HepG2 (cell line): ENCODE data around the gene CSNK1D. TPM values are rescaled to one million over a fixed set of nuclear protein-coding genes. Genes with fewer than 3 reads are reported as not detected.

Experiments used
- EP300 ChIP-seq, 3 experiments: sonication (generic) in 1 of 3; formaldehyde crosslinking in 1 of 3; IDR thresholded peaks; 2 replicates each; pipeline versions ENCODE4 v1.5.1 to v1.6.1; 2011 to 2020; ENCODE audit warnings: low read depth in 2 of 3, low read length in 2 of 3, borderline replicate concordance in 1 of 3, improper control_type of control experiment in 1 of 3, mild to moderate bottlenecking in 1 of 3, missing genetic modification reagents in 1 of 3, moderate library complexity in 1 of 3
- FOXA1 ChIP-seq, 2 experiments: fragments of 450-650 bp in 1 of 2; sonication (generic) in 1 of 2; formaldehyde crosslinking in 1 of 2; IDR thresholded peaks; 2 replicates each; pipeline versions ENCODE4 v1.4.0 to v1.6.1; 2016 to 2020; ENCODE audit warnings: missing genetic modification reagents in 1 of 2
- HHEX ChIP-seq: IDR thresholded peaks from 2 replicates; pipeline ENCODE4 v1.6.1; 2016; ENCODE audit warnings: control low read depth
- PHF8 ChIP-seq: sonication (generic); formaldehyde crosslinking; IDR thresholded peaks from 2 replicates; pipeline ENCODE4 v1.5.0; 2020; ENCODE audit warnings: missing genetic modification reagents
- ZNF124 ChIP-seq: sonication (generic); formaldehyde crosslinking; IDR thresholded peaks from 2 replicates; pipeline ENCODE4 v1.4.0; 2020; ENCODE audit warnings: missing genetic modification reagents
- polyA plus RNA-seq, 8 experiments: library from polyadenylated mRNA; depleted of rRNA in 3 of 8; stranded (reverse) in 7 of 8; unstranded in 1 of 8; fragments of >200 nt; fragmentation: Illumina TruSeq in 4 of 8; extraction: Trizol in 4 of 8; gene quantifications; 2 replicates each; pipeline versions ENCODE4 v1.2.1 to v1.2.3, GENCODE V29; 2011 to 2016; ENCODE audit warnings: low read depth in 4 of 8, missing spikeins in 1 of 8, mixed read lengths in 1 of 8; ENCODE audit not compliant: insufficient read depth in 1 of 8
- total RNA-seq, 5 experiments: library from RNA; depleted of rRNA; stranded (reverse); fragments of >200 nt; fragmentation: Illumina TruSeq; extraction: Trizol; gene quantifications; 2 replicates each; pipeline ENCODE4 v1.2.3, GENCODE V29; 2016; ENCODE audit warnings: low read depth in 1 of 5
- TF ChIP-seq, protein P1 (sequence below): sonication (generic); formaldehyde crosslinking; IDR thresholded peaks from 2 replicates; pipeline ENCODE4 v1.4.0; 2020; ENCODE audit warnings: mild to moderate bottlenecking, missing genetic modification reagents
- TF ChIP-seq, protein P2 (sequence below): sonication (generic); formaldehyde crosslinking; IDR thresholded peaks from 2 replicates; pipeline ENCODE4 v1.5.1; 2020; ENCODE audit warnings: mild to moderate bottlenecking, missing genetic modification reagents, moderate library complexity
- TF ChIP-seq, protein P3 (sequence below): sonication (generic); formaldehyde crosslinking; IDR thresholded peaks from 2 replicates; pipeline ENCODE4 v1.4.0; 2020; ENCODE audit warnings: missing genetic modification reagents
- TF ChIP-seq, protein P4 (sequence below): sonication (generic); formaldehyde crosslinking; IDR thresholded peaks from 2 replicates; pipeline ENCODE4 v1.5.1; 2020; ENCODE audit warnings: mild to moderate bottlenecking, moderate library complexity, missing genetic modification reagents
- TF ChIP-seq, protein P5 (sequence below): IDR thresholded peaks from 2 replicates; pipeline ENCODE4 v1.4.0; 2020; ENCODE audit warnings: mild to moderate bottlenecking, missing genetic modification reagents

The CSNK1D gene
- total and polyA plus RNA-seq, 2 of the 13 experiments (the other 11 are each of a cell fraction or from before 2014, with no cell fraction given) = 31.5 to 128 TPM

DNA sequence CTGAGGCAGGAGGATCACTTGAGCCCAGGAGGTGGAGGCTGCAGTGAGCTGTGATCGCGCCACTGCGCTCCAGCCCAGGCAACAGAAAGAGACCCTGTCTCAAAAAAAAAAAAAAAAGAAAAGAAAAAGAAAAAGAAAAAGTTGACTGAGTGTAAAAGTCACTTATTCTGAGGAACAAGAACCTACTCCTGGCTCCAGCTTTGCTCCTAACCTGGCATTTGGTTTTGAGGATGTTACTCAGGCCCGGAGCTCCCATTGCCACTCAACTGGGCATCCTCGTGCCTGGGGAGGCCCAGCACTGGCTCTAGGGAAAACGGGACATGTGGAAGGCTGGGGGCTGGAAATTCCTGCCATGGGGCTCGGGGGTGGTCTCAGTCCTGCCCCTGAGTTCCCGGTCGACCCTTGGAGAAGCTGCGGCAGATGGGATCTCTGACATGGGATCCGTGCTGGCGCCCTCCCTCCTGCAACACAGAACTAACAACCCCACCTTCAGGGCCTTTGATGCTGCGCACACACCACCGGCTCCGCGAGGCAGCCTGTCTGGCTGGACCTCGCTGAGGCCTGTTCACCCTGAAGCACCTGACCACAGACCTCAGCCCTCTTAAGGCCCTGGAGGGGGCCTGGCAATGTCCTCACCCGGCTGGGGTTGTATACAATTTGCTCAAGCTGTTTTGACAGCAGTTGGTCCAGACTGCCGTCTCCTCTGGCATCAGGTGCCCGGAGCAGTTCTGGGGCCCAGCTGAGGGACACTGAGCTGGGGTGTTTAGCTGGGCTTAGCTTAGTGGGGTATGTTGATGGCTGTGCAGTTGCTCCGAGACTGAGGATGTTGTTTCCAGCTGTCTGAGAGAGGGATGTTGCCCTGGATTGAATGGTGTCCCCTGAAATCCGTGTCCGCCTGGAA lies 31.6 kb upstream of the CSNK1D start (continued):
- TF ChIP-seq, protein P1, sequence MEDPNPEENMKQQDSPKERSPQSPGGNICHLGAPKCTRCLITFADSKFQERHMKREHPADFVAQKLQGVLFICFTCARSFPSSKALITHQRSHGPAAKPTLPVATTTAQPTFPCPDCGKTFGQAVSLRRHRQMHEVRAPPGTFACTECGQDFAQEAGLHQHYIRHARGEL = 0 out of 2 replicates have a peak, but pooled peaks have one; percentile 55
- TF ChIP-seq, protein P2, sequence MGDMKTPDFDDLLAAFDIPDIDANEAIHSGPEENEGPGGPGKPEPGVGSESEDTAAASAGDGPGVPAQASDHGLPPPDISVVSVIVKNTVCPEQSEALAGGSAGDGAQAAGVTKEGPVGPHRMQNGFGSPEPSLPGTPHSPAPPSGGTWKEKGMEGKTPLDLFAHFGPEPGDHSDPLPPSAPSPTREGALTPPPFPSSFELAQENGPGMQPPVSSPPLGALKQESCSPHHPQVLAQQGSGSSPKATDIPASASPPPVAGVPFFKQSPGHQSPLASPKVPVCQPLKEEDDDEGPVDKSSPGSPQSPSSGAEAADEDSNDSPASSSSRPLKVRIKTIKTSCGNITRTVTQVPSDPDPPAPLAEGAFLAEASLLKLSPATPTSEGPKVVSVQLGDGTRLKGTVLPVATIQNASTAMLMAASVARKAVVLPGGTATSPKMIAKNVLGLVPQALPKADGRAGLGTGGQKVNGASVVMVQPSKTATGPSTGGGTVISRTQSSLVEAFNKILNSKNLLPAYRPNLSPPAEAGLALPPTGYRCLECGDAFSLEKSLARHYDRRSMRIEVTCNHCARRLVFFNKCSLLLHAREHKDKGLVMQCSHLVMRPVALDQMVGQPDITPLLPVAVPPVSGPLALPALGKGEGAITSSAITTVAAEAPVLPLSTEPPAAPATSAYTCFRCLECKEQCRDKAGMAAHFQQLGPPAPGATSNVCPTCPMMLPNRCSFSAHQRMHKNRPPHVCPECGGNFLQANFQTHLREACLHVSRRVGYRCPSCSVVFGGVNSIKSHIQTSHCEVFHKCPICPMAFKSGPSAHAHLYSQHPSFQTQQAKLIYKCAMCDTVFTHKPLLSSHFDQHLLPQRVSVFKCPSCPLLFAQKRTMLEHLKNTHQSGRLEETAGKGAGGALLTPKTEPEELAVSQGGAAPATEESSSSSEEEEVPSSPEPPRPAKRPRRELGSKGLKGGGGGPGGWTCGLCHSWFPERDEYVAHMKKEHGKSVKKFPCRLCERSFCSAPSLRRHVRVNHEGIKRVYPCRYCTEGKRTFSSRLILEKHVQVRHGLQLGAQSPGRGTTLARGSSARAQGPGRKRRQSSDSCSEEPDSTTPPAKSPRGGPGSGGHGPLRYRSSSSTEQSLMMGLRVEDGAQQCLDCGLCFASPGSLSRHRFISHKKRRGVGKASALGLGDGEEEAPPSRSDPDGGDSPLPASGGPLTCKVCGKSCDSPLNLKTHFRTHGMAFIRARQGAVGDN (CRISPR knock-in tag) = peak; percentile 95
- TF ChIP-seq FOXA1 (IDR thresholded peaks at IDR 0.05) (no peak), FOXA1 (CRISPR knock-in tag; IDR thresholded peaks at IDR 0.05) (no peak), HHEX (CRISPR knock-in tag) (no peak), EP300 (IDR thresholded peaks at IDR 0.05; ENCODE audit: low read depth in 2 of 2, low read length in 2 of 2) (no peak), EP300 (CRISPR knock-in tag; IDR thresholded peaks at IDR 0.05; ENCODE audit: borderline replicate concordance) (no peak), ZNF124 (0 out of 2 replicates have a peak, but pooled peaks have one; percentile 45), PHF8 (CRISPR knock-in tag) (peak; percentile 40; the same call in 1 of the 2 replicates)
- TF ChIP-seq, protein P3, sequence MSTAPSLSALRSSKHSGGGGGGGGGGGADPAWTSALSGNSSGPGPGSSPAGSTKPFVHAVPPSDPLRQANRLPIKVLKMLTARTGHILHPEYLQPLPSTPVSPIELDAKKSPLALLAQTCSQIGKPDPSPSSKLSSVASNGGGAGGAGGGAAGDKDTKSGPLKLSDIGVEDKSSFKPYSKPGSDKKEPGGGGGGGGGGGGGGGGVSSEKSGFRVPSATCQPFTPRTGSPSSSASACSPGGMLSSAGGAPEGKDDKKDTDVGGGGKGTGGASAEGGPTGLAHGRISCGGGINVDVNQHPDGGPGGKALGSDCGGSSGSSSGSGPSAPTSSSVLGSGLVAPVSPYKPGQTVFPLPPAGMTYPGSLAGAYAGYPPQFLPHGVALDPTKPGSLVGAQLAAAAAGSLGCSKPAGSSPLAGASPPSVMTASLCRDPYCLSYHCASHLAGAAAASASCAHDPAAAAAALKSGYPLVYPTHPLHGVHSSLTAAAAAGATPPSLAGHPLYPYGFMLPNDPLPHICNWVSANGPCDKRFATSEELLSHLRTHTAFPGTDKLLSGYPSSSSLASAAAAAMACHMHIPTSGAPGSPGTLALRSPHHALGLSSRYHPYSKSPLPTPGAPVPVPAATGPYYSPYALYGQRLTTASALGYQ = peak; percentile 37; the same call in 1 of the 2 replicates
- TF ChIP-seq, protein P4, sequence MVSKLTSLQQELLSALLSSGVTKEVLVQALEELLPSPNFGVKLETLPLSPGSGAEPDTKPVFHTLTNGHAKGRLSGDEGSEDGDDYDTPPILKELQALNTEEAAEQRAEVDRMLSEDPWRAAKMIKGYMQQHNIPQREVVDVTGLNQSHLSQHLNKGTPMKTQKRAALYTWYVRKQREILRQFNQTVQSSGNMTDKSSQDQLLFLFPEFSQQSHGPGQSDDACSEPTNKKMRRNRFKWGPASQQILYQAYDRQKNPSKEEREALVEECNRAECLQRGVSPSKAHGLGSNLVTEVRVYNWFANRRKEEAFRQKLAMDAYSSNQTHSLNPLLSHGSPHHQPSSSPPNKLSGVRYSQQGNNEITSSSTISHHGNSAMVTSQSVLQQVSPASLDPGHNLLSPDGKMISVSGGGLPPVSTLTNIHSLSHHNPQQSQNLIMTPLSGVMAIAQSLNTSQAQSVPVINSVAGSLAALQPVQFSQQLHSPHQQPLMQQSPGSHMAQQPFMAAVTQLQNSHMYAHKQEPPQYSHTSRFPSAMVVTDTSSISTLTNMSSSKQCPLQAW (CRISPR knock-in tag) = 0 out of 2 replicates have a peak, but pooled peaks have one; percentile 47
- TF ChIP-seq, protein P5, sequence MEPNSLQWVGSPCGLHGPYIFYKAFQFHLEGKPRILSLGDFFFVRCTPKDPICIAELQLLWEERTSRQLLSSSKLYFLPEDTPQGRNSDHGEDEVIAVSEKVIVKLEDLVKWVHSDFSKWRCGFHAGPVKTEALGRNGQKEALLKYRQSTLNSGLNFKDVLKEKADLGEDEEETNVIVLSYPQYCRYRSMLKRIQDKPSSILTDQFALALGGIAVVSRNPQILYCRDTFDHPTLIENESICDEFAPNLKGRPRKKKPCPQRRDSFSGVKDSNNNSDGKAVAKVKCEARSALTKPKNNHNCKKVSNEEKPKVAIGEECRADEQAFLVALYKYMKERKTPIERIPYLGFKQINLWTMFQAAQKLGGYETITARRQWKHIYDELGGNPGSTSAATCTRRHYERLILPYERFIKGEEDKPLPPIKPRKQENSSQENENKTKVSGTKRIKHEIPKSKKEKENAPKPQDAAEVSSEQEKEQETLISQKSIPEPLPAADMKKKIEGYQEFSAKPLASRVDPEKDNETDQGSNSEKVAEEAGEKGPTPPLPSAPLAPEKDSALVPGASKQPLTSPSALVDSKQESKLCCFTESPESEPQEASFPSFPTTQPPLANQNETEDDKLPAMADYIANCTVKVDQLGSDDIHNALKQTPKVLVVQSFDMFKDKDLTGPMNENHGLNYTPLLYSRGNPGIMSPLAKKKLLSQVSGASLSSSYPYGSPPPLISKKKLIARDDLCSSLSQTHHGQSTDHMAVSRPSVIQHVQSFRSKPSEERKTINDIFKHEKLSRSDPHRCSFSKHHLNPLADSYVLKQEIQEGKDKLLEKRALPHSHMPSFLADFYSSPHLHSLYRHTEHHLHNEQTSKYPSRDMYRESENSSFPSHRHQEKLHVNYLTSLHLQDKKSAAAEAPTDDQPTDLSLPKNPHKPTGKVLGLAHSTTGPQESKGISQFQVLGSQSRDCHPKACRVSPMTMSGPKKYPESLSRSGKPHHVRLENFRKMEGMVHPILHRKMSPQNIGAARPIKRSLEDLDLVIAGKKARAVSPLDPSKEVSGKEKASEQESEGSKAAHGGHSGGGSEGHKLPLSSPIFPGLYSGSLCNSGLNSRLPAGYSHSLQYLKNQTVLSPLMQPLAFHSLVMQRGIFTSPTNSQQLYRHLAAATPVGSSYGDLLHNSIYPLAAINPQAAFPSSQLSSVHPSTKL (CRISPR knock-in tag) = peak; percentile 43; the same call in 1 of the 2 replicates
